GM23248 (cell line): ENCODE measurements around the gene KIRREL1.

Source experiments
- EZH2 ChIP-seq: fragments of 200-600 bp; sonication (generic); IDR thresholded peaks from 2 replicates; pipeline ENCODE4 v1.6.1; 2018; ENCODE audit warnings: antibody characterized with exemption, mild to moderate bottlenecking; ENCODE audit not compliant: insufficient read depth, poor library complexity, severe bottlenecking
- EZH2phosphoT487 ChIP-seq: fragments of 200-600 bp; sonication (generic); IDR thresholded peaks from 2 replicates; pipeline ENCODE4 v1.6.1; 2018; ENCODE audit warnings: antibody characterized with exemption, moderate library complexity, mild to moderate bottlenecking, low read depth; ENCODE audit not compliant: insufficient read depth

DNA sequence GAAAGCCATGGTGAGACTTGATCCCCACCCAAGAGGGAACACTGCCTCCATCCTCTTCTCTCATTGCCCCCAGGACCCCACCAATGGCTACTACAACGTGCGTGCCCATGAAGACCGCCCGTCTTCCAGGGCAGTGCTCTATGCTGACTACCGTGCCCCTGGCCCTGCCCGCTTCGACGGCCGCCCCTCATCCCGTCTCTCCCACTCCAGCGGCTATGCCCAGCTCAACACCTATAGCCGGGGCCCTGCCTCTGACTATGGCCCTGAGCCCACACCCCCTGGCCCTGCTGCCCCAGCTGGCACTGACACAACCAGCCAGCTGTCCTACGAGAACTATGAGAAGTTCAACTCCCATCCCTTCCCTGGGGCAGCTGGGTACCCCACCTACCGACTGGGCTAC, 101.1 kb downstream of the KIRREL1 start:
- TF ChIP-seq EZH2phosphoT487: no peak
- TF ChIP-seq EZH2: no peak
